ENCODE measurements around the gene MBL2. TPM values are rescaled to one million over a fixed set of nuclear protein-coding genes. Genes with fewer than 3 reads are reported as not detected.

MBL2 gene
- not detected for total RNA-seq

- no peak for DNase-seq (ENCODE audit: low spot score)
Observed at GRCh38 chr10:52772623-52773022, at the start of gene MBL2. MBL2 (minus strand) TSS chr10:52772784; CDS start chr10:52771635, 1,149 bp downstream.

DNA sequence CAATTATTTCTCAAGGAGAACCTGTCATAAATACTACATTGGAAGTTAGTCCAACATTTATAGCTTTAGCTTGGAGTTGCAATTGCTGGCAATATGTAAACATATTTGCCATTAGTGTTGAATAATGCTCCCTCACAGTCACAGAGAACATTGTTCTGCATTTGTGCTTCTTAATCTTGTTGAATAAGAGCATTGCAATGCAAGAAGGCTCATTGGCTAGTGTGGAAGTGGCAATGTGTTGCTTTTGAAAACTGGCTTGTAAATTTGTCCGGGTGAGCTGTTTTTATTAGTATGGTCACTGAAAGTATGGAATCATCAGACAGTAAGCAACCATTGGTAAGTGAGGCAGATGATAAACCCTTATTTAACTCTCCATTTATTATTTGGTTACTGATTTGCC lies 47.7 kb upstream of the MBL2 start:
- no peak for DNase-seq (ENCODE audit: low spot score)

DNA sequence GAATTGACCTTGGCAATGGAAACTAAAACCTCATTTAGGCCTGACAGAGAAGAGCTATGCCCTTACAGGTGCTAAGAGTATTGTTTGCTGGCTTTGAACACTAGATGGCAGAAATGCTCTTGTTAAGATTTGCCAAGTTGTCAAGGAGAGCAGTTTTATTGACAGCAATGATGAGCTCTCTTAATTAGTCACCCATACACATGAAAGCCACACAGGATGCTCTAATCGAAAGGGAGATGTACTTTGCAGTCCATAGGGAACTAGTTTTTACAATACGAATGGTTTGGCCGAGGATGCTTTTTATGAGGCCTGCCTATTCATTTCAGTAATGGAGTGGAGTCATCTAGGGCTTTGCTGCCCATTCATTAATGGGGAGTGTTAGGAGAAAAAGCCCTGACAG lies 45.4 kb upstream of the MBL2 start:
- no peak for DNase-seq (ENCODE audit: low spot score)

GRCh38 chr10:52814506-52814905 lies 41.9 kb upstream of the MBL2 start:
- DNase-seq (ENCODE audit: low spot score), result no peak

GRCh38 chr10:52811776-52812175 lies 39.2 kb upstream of the MBL2 start:
- no peak for DNase-seq (ENCODE audit: low spot score)

DNA sequence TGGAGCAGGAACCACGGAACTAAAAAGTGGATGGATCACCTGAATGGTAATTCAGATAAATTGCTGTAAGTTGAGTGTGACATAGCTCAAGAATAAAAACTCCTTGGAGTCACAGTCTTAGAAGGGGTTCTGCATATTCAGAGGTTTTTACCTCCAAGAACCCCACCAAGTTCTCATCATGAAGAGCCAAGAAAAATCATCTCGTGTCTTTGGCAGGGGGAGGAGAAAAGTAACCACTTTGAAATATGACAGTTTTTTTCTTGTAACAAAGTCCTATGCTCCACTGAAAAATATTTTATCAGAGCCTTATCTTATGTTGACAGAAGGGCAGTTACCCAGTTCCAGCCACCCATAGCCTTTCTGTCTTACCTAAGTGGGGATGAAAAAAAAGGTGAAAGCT lies 38.2 kb upstream of the MBL2 start:
- DNase-seq (ENCODE audit: low spot score), result no peak

- no peak for DNase-seq (ENCODE audit: low spot score)
Observed at GRCh38 chr10:52807803-52808202, 35.2 kb upstream of the MBL2 start.

GRCh38 chr10:52805414-52806285 lies 33.1 kb upstream of the MBL2 start:
- DNase-seq (ENCODE audit: low spot score), result no peak

- no peak for DNase-seq (ENCODE audit: low spot score)
Observed at GRCh38 chr10:52801947-52802346, 29.4 kb upstream of the MBL2 start.

- DNase-seq (ENCODE audit: low spot score), result no peak
Observed at GRCh38 chr10:52786098-52786497, 13.5 kb upstream of the MBL2 start.

GRCh38 chr10:52785418-52785817 lies 12.8 kb upstream of the MBL2 start:
- no peak for DNase-seq (ENCODE audit: low spot score)

DNA sequence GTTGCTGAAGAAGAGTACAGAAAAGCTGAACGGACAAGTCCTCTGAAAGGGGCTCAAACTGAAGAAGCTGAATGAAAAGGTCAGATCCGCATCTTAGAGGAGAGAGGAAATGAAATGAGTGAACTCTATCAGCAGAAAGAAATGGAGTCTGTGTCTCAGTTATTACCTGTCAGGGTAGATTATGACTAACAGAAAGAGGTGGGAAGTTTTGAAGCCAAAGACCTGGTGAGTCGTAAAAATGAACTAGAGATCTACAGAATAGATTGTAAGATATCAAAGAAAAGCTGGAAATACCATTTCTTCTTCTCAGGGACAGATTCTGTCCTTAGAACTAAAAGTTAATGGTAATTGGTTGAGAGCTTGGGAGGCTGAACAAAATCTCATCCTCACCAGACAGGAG lies 11.1 kb upstream of the MBL2 start:
- no peak for DNase-seq (ENCODE audit: low spot score)

- no peak for DNase-seq (ENCODE audit: low spot score)
Observed at GRCh38 chr10:52782554-52782953, 10.0 kb upstream of the MBL2 start.

GRCh38 chr10:52780391-52781155 lies 8.0 kb upstream of the MBL2 start:
- DNase-seq (ENCODE audit: low spot score), result no peak

GRCh38 chr10:52779541-52780390 lies 7.2 kb upstream of the MBL2 start:
- no peak for DNase-seq (ENCODE audit: low spot score)

GRCh38 chr10:52778511-52779392 lies 6.2 kb upstream of the MBL2 start:
- no peak for DNase-seq (ENCODE audit: low spot score)

DNA sequence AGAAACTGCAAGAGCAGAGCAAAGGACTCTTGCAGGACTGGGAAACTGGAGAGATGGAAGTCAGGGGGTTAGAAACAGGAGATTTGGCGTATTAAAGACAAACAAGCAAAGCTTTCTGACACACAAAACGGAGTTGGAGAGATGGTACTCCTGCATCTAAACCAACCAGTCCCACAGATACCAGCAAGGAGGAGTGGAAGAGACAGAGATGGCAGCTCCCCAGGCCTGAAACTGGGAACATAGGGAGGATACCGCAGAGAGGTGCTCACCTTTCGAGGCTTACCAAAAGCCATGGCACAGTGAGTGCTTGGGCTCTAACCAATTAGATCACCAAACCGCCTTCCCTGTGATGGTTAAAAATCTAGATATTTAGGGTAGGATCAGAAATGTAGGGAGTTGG lies 4.8 kb upstream of the MBL2 start:
- no peak for DNase-seq (ENCODE audit: low spot score)

GRCh38 chr10:52776471-52776903 lies 3.9 kb upstream of the MBL2 start:
- DNase-seq (ENCODE audit: low spot score), result no peak

GRCh38 chr10:52775132-52775647 lies 2.6 kb upstream of the MBL2 start:
- DNase-seq (ENCODE audit: low spot score), result no peak

GRCh38 chr10:52774600-52775106 lies 2.1 kb upstream of the MBL2 start:
- no peak for DNase-seq (ENCODE audit: low spot score)

- DNase-seq (ENCODE audit: low spot score), result no peak
Observed at GRCh38 chr10:52774182-52774581, 1.6 kb upstream of the MBL2 start.
